NCI-H2029 (cell line): Measurements from ENCODE around the gene SLC22A16.

Experiments
- DNase-seq: peaks from one replicate; lab custom pipeline; 2025; lab: John Stamatoyannopoulos, UW

The SLC22A16 gene

GRCh38 chr6:110400208-110400607, 76.2 kb downstream of the SLC22A16 start:
- DNase-seq: no peak

DNA sequence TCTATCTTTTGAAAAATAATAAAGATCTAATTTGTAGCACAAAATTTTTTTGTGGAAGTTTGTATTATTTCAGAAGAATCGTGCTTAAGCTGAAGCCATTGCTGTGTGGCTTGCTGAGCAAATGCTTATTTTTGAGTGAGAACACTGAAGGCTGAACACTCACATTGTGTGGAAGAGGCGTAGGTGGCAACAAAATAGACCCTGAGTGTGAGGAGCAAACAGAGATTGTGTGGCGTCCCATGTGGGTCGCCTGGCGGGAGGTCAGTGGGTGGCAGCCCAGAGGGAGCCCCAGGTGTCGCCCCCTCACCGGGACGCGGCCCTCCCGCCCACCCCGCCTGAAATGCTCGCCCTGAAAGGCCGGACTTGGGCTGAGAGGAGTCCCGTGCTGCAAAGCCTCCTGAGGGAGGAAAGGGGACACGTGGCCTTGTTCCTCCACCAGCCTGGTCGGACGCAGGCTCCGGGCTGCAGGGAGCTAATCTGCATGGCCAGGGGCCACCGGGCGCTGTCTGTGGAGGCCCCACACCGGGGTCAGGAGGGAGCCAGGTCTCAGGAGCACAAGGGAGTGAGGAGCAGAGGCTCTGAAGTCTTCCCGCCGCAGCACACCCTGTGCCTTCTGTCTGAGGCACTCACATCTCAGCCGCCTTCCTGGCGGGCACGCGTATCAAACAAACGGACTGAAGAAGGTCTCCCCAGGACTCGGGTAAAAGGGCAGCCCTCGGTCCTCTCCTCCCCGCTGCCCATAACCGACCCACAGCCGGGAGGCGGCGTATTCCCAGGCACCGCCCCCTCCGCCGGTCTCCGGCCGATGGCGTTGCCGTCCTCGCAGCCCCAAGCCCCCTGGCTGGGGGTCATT, 77.0 kb downstream of the SLC22A16 start:
- no peak for DNase-seq

DNA sequence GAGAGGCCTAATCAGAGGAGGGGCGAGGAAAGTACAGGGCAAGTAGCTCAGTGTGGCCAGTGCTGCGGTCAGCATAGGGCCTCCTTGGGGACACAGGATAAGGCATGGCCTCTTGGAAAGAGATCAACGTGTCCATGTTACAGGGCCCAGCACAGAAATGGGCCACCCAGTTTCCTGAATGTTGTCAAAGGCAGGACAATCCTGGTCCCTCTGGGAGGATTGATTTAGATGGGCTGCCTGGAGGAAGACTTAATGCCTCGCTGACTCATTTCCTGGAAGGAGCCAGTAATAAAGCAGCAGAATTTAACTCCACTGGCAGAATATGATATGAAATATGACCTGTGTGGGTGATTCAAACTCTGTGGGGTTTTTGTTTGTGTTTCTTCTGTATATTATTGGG, 77.6 kb downstream of the SLC22A16 start:
- no peak for DNase-seq

DNA sequence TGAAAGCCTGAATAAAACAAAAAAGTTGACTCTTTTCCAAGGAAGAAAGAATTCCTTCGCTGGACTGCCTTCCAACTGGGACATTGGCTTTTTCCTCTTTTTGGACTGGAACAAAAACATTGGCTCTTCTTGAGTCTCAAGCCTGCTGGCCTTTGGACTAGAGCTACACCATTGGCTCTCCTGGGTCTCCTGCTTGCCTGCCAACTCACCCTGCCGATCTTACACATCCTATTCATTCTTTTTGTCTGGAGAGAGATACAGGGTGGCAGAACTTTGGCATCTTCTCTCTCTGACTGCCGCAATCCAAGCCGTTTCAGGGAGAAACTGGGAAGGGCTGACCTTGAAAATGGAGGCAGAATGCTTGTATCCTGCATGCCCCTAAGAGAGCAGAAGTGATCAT, 81.2 kb downstream of the SLC22A16 start:
- DNase-seq: no peak

DNA sequence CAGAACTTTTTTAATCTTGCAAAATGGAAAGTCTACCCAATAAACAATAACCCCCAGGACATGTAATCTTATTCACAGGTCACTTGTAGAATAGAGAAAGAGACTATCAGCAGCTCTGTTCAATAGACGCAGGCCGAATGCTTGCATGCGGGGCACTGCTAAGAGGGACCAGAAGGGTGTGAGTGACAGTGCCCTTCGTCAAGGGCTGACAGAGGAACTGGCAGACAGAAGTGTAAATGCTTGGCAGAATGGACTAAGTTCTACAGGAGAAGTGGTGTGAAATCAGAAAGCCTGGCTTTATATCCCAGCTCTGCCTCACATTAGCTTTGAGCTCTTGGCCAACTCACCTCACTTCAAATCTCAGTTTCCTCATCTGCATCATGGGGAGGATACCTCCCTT, 82.0 kb downstream of the SLC22A16 start:
- no peak for DNase-seq

GRCh38 chr6:110392727-110393126, 83.7 kb downstream of the SLC22A16 start:
- DNase-seq: no peak

DNA sequence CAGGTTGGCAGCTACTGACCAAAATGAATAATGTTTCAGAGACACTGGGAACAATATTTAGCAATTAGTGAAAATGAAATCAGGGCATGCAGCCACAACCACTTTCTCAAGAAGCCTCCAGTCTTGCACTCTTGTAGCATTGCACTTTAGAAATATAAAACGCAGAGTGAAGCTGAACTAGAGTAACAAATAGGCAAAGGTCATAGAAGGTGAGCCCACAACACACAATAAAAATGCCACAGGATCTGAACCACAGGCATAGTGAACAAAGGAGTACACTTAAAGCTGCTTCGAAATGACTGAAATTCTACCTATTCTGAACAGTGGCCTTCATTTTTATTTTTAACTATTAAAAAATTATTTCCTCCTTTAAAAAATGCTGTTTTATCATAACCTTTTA, 86.0 kb downstream of the SLC22A16 start:
- no peak for DNase-seq

- no peak for DNase-seq
Observed at GRCh38 chr6:110389689-110390382, 86.6 kb downstream of the SLC22A16 start.

- no peak for DNase-seq
Observed at GRCh38 chr6:110387986-110388385, 88.4 kb downstream of the SLC22A16 start.

DNA sequence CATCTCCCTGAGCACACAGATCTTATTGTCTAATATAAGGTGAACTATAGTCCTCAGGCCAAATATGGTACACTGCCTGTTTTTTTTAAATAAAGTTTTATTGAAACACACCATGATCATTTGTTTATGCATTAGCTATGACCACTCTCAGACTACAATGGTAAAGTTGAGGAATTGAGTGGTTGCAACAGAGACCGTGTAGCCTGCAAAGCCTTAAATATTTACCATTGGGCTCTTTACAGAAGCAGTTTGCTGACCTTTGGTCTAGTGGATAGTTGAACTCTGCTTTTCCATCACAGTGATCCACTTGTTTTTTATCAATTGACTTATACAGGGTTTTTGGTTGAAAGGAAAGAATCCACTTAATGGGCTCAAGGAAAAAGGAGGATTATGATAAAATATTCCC, 91.0 kb downstream of the SLC22A16 start:
- no peak for DNase-seq

GRCh38 chr6:110378552-110378951, 97.9 kb downstream of the SLC22A16 start:
- no peak for DNase-seq
